ENCODE results near the gene SNX24. TPM values are rescaled to one million over a fixed set of nuclear protein-coding genes. Genes with fewer than 3 reads are reported as not detected.

SNX24 gene
- total RNA-seq, 1 donor from 2014 or later, result 8.5 TPM

DNA sequence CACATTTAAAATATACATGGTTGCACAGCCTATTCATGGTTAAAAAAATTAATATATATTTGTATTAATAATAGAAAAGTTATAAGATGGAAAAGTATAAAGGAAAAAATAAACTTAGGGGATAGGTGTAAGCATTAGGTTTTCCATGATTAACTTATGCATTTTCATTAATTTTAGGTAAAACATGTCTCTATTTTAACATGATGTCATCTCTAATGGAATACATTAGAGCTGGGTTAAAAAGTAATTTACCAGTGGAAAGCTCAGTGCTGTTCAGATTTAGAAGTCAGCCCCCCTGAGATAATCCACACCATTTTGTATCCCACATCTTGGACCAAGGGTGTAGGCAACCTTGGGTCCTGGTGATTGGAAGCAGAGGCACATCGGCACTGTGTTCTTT is 49.7 kb downstream of the SNX24 start:
- no peaks in the 10 kb centered on the region for H3K27me3 Mint-ChIP-seq
- TF ChIP-seq, protein P1, sequence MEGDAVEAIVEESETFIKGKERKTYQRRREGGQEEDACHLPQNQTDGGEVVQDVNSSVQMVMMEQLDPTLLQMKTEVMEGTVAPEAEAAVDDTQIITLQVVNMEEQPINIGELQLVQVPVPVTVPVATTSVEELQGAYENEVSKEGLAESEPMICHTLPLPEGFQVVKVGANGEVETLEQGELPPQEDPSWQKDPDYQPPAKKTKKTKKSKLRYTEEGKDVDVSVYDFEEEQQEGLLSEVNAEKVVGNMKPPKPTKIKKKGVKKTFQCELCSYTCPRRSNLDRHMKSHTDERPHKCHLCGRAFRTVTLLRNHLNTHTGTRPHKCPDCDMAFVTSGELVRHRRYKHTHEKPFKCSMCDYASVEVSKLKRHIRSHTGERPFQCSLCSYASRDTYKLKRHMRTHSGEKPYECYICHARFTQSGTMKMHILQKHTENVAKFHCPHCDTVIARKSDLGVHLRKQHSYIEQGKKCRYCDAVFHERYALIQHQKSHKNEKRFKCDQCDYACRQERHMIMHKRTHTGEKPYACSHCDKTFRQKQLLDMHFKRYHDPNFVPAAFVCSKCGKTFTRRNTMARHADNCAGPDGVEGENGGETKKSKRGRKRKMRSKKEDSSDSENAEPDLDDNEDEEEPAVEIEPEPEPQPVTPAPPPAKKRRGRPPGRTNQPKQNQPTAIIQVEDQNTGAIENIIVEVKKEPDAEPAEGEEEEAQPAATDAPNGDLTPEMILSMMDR (IDR thresholded peaks at IDR 0.05), result no peak
- DNase-seq (no peak), ATAC-seq (ENCODE audit: low read depth) (no peak)
- H3K36me3 Mint-ChIP-seq (ENCODE audit: low read depth), result no peaks in the 10 kb centered on the region
- intact Hi-C loops (cut with micrococcal nuclease), result loop anchor here (5.0 to 10.0 kb wide), 2 partner anchors 190 to 477 kb away; partner anchors contain the start of gene PRDM6
- ChIA-PET POLR2A (interaction anchor here (0.7 kb wide), 1 partner anchor 48 kb away, joined by 4 read pairs; no protein-coding TSS in a partner anchor), CTCF (no interaction called here)
- H3K27ac Mint-ChIP-seq, result no peak overlapping the region
- H3K4me3 Mint-ChIP-seq, result no peak overlapping the region
- no peaks in the 10 kb centered on the region for H3K4me1 Mint-ChIP-seq
- H3K9me3 Mint-ChIP-seq, result no peaks in the 10 kb centered on the region

GRCh38 chr5:122896598-122897282 is 51.3 kb downstream of the SNX24 start:
- no peaks in the 10 kb centered on the region for H3K4me1 Mint-ChIP-seq
- no peaks in the 10 kb centered on the region for H3K36me3 Mint-ChIP-seq (ENCODE audit: low read depth)

DNA sequence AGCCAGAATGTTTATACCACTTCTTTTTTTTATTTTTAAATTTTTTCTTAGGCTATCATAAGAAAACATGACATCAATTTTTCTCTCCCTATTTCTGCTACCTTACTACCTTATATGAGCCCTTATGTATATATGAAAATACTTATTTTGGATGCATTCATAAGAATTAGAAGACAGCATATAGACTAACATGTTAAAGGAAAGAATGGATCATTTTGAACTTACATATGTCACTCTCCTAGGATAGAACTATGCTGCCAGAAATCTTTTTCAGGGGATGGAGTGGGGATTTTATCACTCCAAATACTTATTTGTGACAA is 51.8 kb downstream of the SNX24 start:
- ATAC-seq (ENCODE audit: low read depth) (no peak), DNase-seq (no peak)
- TF ChIP-seq, protein P1 (IDR thresholded peaks at IDR 0.05), result no peak
- no peaks in the 10 kb centered on the region for H3K9me3 Mint-ChIP-seq
- H3K4me1 Mint-ChIP-seq, result peaks cover 2% of the 10 kb centered on the region
- no peaks in the 10 kb centered on the region for H3K36me3 Mint-ChIP-seq (ENCODE audit: low read depth)
- no peak overlapping the region for H3K4me3 Mint-ChIP-seq
- intact Hi-C loops (cut with micrococcal nuclease), result loop anchor here (1.0 to 10.0 kb wide), 5 partner anchors 103 to 714 kb away; partner anchors contain the start of gene PRDM6
- ChIA-PET CTCF (interaction anchor here (1.2 to 1.6 kb wide), 2 partner anchors 471 to 713 kb away, joined by 3 to 6 read pairs; no protein-coding TSS in a partner anchor), POLR2A (no interaction called here)
- no peak overlapping the region for H3K27ac Mint-ChIP-seq
- H3K27me3 Mint-ChIP-seq, result no peaks in the 10 kb centered on the region

More at GRCh38 chr5:122896598-122897282, 51.3 kb downstream of the SNX24 start:
- CTCF ChIA-PET, result interaction anchor here (0.6 to 1.6 kb wide), 5 partner anchors 26 to 714 kb away, joined by 3 to 6 read pairs (median 3); no protein-coding TSS in a partner anchor
- Mint-ChIP-seq H3K27ac (no peak overlapping the region), H3K9me3 (no peaks in the 10 kb centered on the region), H3K4me3 (no peak overlapping the region), H3K27me3 (no peaks in the 10 kb centered on the region)
- ATAC-seq (ENCODE audit: low read depth), result no peak
- no peak for DNase-seq
- TF ChIP-seq, protein P1 (IDR thresholded peaks at IDR 0.05), result no peak
- intact Hi-C loops (cut with micrococcal nuclease), result loop anchor here (1.0 to 10.0 kb wide), 5 partner anchors 104 to 715 kb away; partner anchors contain the start of gene PRDM6
- POLR2A ChIA-PET, result no interaction called here

GRCh38 chr5:122901346-122901745 is 55.9 kb downstream of the SNX24 start:
- peaks cover 4% of the 10 kb centered on the region for H3K4me1 Mint-ChIP-seq
- ATAC-seq (ENCODE audit: low read depth) (no peak), DNase-seq (no peak)
- no peak overlapping the region for H3K4me3 Mint-ChIP-seq
- H3K27me3 Mint-ChIP-seq, result no peaks in the 10 kb centered on the region
- CTCF ChIA-PET, result no interaction called here
- no peaks in the 10 kb centered on the region for H3K9me3 Mint-ChIP-seq
- H3K36me3 Mint-ChIP-seq (ENCODE audit: low read depth), result no peaks in the 10 kb centered on the region
- intact Hi-C loops (cut with micrococcal nuclease), result no loop called here
- H3K27ac Mint-ChIP-seq, result no peak overlapping the region
- POLR2A ChIA-PET, result no interaction called here
- TF ChIP-seq, protein P1 (IDR thresholded peaks at IDR 0.05), result no peak

- ATAC-seq (ENCODE audit: low read depth) (no peak), DNase-seq (no peak)
- no peak overlapping the region for H3K4me3 Mint-ChIP-seq
- H3K27ac Mint-ChIP-seq, result no peak overlapping the region
- CTCF ChIA-PET, result no interaction called here
- no peaks in the 10 kb centered on the region for H3K27me3 Mint-ChIP-seq
- H3K4me1 Mint-ChIP-seq, result peaks cover 4% of the 10 kb centered on the region
- H3K9me3 Mint-ChIP-seq, result no peaks in the 10 kb centered on the region
- TF ChIP-seq, protein P1 (IDR thresholded peaks at IDR 0.05), result no peak
- POLR2A ChIA-PET, result no interaction called here
- no peaks in the 10 kb centered on the region for H3K36me3 Mint-ChIP-seq (ENCODE audit: low read depth)
- intact Hi-C loops (cut with micrococcal nuclease), result no loop called here
These were observed 56.9 kb downstream of the SNX24 start for GRCh38 chr5:122902263-122902662.

Data from activated B cell treated with CpG ODN at 0.5 μM for 24 hours (primary cell).